ENCODE data around the gene VWF. TPM values are rescaled to one million over a fixed set of nuclear protein-coding genes. Genes with fewer than 3 reads are reported as not detected.
A peak's percentile ranks its signal among the peaks of the same experiment; 100 is the strongest.

The VWF gene
- total and polyA plus RNA-seq, 2 donors (not counting 3 experiments of a cell fraction or from before 2014, with no cell fraction given) = 1,041 to 2,328 TPM

DNA sequence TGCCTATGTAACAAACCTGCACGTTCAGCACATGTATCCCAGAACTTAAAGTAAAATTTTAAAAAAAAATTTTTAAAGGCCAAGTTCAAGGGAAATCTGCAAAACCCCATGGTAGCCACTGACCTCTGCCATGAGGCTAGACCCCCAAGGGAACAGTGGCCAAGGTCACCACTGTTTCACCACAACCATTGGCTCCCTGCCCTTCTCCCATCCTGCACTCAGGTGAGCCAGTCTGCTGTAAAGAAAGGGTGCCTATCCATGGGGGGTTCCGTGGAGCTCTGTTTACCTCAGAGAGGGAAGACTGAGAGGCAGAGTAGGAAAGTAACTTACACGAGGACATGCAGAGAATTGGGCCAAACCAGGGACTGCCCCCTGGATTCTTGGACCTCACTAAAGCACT is 38.6 kb downstream of the VWF start:
- ChIA-PET POLR2A (no interaction called here), CTCF (no interaction called here)
- peak overlapping the region; percentile 28 for H3K27ac ChIP-seq (ENCODE audit: insufficient read depth, low read depth, low read length)
- no peaks in the 10 kb centered on the region for H3K9me1 ChIP-seq (replicated peaks; ENCODE audit: control insufficient read depth, extremely low read depth, insufficient read depth, low read length)
- peaks cover 22% of the 10 kb centered on the region for H3K79me2 ChIP-seq (ENCODE audit: control insufficient read depth, insufficient read depth, low read length)
- H3K4me3 ChIP-seq (replicated peaks in 1 of 3; ENCODE audit: insufficient read depth in 1 of 3, low read depth in 1 of 3, low read length in 3 of 3) = no peak overlapping the region
- no TSS peak for BruUV-seq (replicated peaks)
- H3K4me2 ChIP-seq (ENCODE audit: insufficient read depth, low read length) = no peak overlapping the region
- DNase-seq (ENCODE audit: low read depth, low spot score) (no peak), FAIRE-seq (no peak)
- dilution Hi-C loops (cut with MboI; ENCODE audit: extremely low pct_ligation_motif_present, low sequenced_read_pairs) = no loop called here
- no peaks in the 10 kb centered on the region for H3K9me3 ChIP-seq (replicated peaks; ENCODE audit: control insufficient read depth, insufficient read depth, low read length)
- H3K9ac ChIP-seq (replicated peaks; ENCODE audit: extremely low read depth, insufficient read depth, low read length) = no peak overlapping the region
- H3K36me3 ChIP-seq (ENCODE audit: control insufficient read depth in 2 of 2, extremely low read depth in 1 of 2, insufficient read depth in 2 of 2, low read length in 2 of 2) = peaks cover 28 to 37% of the 10 kb centered on the region in 2 experiments
- no peaks in the 10 kb centered on the region for H4K20me1 ChIP-seq (replicated peaks; ENCODE audit: control insufficient read depth, extremely low read depth, insufficient read depth, low read length)
- H2AFZ ChIP-seq (ENCODE audit: low read depth, low read length) = no peak overlapping the region
- TF ChIP-seq JUN (IDR thresholded peaks at IDR 0.05; ENCODE audit: borderline replicate concordance, insufficient read depth, insufficient read length, low read depth) = no peak
- peak; percentile 3 for TF ChIP-seq POLR2A (IDR thresholded peaks at IDR 0.05; ENCODE audit: low read depth, low read length)
- intact Hi-C loops (cut with micrococcal nuclease) = no loop called here
- no peaks in the 10 kb centered on the region for H3K27me3 ChIP-seq (ENCODE audit: control insufficient read depth in 2 of 2, insufficient read depth in 2 of 2, low read length in 2 of 2)
- H3K4me1 ChIP-seq (ENCODE audit: control insufficient read depth, extremely low read depth, insufficient read depth, low read length) = peaks cover 64% of the 10 kb centered on the region

- Histone ChIP-seq H3K4me1 (ENCODE audit: control insufficient read depth, extremely low read depth, insufficient read depth, low read length) (peaks cover 60% of the 10 kb centered on the region), H3K79me2 (ENCODE audit: control insufficient read depth, insufficient read depth, low read length) (peaks cover 27% of the 10 kb centered on the region), H3K27ac (ENCODE audit: insufficient read depth, low read depth, low read length) (peak overlapping the region; percentile 85), H3K9me1 (replicated peaks; ENCODE audit: control insufficient read depth, extremely low read depth, insufficient read depth, low read length) (no peaks in the 10 kb centered on the region), H4K20me1 (replicated peaks; ENCODE audit: control insufficient read depth, extremely low read depth, insufficient read depth, low read length) (no peaks in the 10 kb centered on the region), H3K9me3 (replicated peaks; ENCODE audit: control insufficient read depth, insufficient read depth, low read length) (no peaks in the 10 kb centered on the region), H3K4me2 (ENCODE audit: insufficient read depth, low read length) (peak overlapping the region; percentile 6), H3K9ac (replicated peaks; ENCODE audit: extremely low read depth, insufficient read depth, low read length) (peak overlapping the region; percentile 55), H3K27me3 (ENCODE audit: control insufficient read depth in 2 of 2, insufficient read depth in 2 of 2, low read length in 2 of 2) (no peaks in the 10 kb centered on the region), H3K4me3 (replicated peaks in 1 of 3; ENCODE audit: insufficient read depth in 1 of 3, low read depth in 1 of 3, low read length in 3 of 3) (no peak overlapping the region), H3K36me3 (ENCODE audit: control insufficient read depth in 2 of 2, extremely low read depth in 1 of 2, insufficient read depth in 2 of 2, low read length in 2 of 2) (peaks cover 24 to 38% of the 10 kb centered on the region in 2 experiments), H2AFZ (ENCODE audit: low read depth, low read length) (no peak overlapping the region)
- intact Hi-C loops (cut with micrococcal nuclease) = loop anchor here (1.0 kb wide), 1 partner anchor 8 kb away; no protein-coding TSS in a partner anchor
- ChIA-PET POLR2A (interaction anchor here (1.2 to 1.4 kb wide), 2 partner anchors 12 to 33 kb away, joined by 4 read pairs; no protein-coding TSS in a partner anchor), CTCF (interaction anchor here (0.6 to 1.8 kb wide), 9 partner anchors 8 to 111 kb away, joined by 3 to 8 read pairs (median 4); no protein-coding TSS in a partner anchor)
- TSS peak; percentile 0 for BruUV-seq (replicated peaks)
- DNase-seq (ENCODE audit: low read depth, low spot score) = no peak
- TF ChIP-seq MAX (IDR thresholded peaks at IDR 0.05; ENCODE audit: insufficient read depth, insufficient read length) (no peak), POLR2A (IDR thresholded peaks at IDR 0.05; ENCODE audit: low read depth, low read length) (peak; percentile 58)
- dilution Hi-C loops (cut with MboI; ENCODE audit: extremely low pct_ligation_motif_present, low sequenced_read_pairs) = no loop called here
- peak; percentile 15 for FAIRE-seq
These were observed 39.5 kb downstream of the VWF start for GRCh38 chr12:6084969-6085450.

Data from endothelial cell of umbilical vein (primary cell).